GM19193 (cell line): Measurements from ENCODE around the gene PGAM5.

Source experiments
- POLR2A ChIP-seq: IDR thresholded peaks from 4 replicates; pipeline ENCODE4 v1.6.1; 2011; ENCODE audit not compliant: insufficient read depth, insufficient read length; ENCODE audit errors: extremely low read depth

PGAM5 gene

GRCh38 chr12:132711080-132711843 lies 620 bp downstream of the PGAM5 start:
- no peak for TF ChIP-seq POLR2A

GRCh38 chr12:132713123-132713522 lies 2.5 kb downstream of the PGAM5 start:
- no peak for TF ChIP-seq POLR2A

GRCh38 chr12:132715874-132716273 lies 5.2 kb downstream of the PGAM5 start:
- TF ChIP-seq POLR2A, result no peak

- no peak for TF ChIP-seq POLR2A
Measured at GRCh38 chr12:132716356-132716755, 5.7 kb downstream of the PGAM5 start.

DNA sequence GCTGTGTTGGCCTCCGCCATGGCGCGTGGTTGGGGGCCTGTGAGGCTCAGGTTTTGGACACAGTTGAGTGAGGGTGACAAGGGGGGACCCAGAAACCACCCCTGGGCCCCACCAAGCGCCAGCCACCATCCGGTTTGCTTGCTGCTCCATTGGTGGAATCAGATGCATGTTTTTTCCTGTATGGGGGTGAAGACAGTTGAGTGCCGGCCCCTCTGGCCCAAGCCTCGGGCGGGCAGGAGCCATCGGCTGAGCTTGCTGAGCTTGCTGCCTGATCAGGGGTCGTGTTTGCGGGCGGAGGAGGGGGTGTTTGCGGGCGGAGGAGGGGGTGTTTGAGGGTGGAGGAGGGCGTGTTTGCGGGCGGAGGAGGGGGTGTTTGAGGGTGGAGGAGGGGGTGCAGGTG lies 6.4 kb downstream of the PGAM5 start:
- no peak for TF ChIP-seq POLR2A

DNA sequence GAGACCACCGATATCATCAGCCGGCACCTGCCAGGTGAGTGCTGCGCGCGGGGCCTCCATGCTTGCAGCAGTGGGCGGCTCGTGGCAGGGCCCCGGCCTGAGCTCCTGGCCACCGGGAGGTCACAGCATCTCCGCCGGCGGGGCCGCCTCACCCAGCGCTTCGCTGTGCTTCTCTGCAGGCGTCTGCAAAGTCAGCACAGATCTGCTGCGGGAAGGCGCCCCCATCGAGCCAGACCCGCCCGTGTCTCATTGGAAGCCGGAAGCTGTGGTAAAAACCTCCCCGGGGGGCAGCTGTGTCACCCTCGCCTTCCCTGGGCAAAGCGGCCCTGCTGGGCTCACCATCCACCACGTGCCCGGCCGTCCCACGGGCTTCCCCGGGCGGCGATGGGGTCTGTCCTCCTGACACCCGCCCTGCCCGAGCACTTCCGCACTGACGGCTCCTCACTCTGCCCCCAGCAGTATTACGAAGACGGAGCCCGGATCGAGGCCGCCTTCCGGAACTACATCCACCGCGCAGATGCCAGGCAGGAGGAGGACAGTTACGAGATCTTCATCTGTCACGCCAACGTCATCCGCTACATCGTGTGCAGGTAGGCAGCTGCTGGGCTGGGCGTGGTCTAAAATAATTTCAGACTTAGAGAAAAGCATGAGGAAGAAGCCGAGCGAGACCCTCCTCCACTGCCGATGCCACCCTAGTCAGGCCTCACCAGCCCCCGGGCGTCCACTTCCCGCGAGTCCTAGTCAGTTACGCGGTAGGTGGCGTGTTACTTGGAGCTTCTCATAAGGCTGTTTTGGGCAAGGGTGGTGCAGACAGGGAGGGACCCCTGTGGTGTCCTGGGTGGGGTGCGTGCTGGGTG lies 7.1 kb downstream of the PGAM5 start:
- no peak for TF ChIP-seq POLR2A

DNA sequence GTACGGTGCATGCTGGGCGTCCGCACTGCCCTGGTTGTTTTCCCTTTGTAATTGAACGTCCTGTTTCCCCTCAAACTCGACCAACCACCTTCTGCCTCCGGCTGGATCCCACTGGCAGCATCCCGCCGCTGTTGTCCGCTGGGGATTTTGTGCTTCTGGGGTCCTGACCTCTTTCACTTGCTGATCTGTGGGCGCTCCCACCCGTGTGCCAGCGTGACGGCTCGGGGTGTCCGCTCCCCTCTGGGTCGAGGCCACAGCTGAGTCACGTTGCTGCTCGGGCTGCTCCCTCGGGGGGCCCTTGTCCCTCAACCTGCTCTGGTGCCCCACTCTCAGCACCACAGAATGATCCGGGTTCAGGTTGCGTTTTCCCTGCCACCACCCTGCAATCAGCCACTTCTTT lies 8.0 kb downstream of the PGAM5 start:
- TF ChIP-seq POLR2A, result no peak

- no peak for TF ChIP-seq POLR2A
Measured at GRCh38 chr12:132719141-132719953, 8.7 kb downstream of the PGAM5 start.

DNA sequence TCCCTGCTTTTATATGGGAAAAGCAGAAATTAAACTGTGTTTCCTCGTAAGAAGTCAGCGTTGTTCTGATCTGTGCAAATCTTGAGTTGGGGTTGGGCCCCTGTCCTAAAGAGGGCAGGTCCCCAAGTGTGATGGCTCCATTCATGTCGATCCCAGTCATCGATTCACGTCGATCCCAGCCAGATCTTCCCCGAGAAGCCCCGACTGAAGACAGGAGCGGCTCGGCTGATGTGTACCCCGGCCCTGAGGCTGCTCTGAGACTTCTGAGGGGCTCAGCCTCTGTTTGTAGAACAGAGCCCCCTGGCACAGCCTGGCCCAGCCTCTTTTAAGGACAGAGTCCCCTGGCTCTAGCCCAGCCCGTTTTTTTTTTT lies 9.3 kb downstream of the PGAM5 start:
- no peak for TF ChIP-seq POLR2A

DNA sequence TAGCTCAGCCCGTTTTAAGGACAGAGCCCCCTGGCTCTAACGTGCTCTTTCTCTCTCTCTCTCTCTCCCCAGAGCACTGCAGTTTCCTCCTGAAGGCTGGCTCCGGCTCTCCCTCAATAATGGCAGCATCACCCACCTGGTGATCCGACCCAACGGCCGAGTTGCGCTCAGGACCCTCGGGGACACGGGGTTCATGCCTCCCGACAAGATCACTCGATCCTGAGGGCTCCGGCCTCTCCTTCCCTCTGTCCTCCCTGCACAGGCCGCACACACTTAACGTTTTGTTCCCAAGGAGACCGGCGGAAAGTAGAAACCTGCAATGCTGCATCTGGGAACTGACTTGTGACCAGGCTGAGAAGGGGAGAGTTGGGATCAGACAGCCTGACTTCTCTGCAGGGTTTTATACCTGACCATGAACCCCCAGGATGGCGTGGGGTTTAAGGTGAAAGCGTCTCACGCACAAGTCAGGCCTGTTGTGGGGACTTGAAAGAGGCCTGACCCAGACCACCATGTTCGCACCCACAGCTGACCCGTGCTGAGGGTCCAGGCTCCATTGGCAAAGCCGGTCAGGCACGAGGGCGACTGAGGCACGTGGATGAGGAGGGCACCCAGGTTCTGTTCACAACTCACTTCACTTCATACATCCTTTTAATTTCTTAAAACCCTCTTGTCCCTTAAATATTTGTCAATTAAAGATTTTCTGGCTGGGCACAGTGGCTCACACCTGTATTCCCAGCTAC lies 10.1 kb downstream of the PGAM5 start:
- TF ChIP-seq POLR2A, result peak; percentile 6

DNA sequence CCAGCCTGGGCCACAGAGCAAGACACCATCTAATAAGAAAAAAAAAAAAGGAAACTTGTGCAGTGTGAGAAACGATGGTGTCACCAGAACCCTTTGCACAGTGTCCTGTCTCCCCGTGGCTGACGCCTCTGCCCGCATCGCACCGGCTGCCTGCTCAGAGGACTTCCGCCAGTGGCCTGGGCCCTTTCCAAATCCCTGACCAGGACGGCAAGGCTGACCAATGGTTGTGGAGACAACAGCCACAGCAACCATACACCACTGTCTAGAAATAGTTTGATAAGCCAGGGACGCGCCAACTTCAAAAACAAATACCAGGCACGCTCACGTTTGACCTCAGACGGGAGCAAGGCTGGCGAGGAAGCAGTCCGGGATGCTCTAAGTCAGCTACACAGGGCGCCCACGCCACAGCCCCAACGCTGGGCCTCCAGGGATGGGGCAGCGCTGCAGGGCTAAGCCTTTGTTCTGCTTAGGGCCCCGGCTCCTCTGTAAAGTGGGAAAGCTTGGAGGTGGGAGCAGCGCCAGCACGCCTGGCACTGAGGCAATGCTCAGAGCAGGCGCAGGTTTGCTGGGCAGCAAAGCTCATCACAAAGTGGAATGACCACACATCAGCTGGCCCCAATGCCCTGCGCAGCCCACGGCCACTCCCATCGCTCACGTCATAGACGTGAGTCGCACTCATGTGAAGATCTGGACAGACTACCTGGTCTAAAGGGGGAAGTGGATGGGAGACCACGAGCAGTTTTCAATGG lies 12.5 kb downstream of the PGAM5 start:
- TF ChIP-seq POLR2A, result peak; percentile 34

DNA sequence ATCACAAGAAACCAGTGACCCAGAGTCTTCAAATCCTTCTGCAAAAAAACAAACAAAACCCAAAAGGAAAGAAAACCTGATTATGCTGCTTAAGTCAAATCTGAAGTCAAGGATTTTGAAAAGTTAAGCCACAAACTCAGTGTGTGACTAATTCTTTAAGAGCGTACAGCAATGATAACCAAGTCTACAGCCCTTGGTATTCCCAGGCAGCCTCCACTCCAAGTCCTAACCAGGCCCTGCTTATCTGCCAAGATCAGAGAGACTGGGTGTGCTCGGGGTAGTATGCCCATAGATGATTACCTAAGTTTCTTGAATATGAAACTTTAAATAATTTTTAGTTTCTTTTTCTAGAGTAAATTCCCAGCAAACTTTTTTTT lies 13.1 kb downstream of the PGAM5 start:
- no peak for TF ChIP-seq POLR2A

DNA sequence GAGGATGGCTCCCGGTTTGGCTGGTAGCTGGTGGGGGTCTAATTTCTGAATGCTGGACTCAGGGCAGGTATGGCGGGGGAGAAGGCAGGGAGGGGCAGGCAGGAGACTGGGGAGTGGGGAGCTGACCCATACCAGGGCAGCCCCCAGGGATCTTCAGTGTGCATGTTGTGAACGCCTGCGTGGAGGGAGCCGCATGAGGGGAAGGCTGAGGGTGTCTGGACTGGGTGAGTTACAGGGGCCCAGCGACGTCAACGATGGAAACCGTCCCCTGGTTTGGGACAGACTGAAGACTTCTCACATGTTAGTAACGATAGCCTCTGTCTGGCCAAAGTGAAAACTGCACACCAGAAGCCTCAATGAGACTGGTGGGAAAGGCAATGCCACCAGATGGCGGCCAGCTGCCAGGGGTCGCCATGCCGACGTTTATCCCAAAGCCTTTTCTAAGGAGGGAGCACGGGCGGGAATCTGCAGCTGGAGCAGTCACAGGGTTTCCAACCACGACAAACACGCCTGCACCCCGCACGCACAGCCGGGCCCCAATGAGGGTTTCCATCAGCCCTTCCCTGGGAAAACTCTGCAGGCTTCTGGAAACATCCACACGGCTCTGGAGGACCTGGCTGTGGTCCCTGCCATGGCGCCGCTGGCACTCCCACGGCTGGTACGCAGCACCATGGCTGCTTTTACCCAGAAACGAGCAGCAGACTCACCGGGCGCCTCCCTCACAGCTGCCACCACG lies 14.0 kb downstream of the PGAM5 start:
- TF ChIP-seq POLR2A, result no peak
